MM.1S (cell line): ENCODE measurements around the gene ATP2B2.

Source experiments
- DNase-seq: peaks from one replicate; pipeline ENCODE4 v3.0.0-alpha.2; 2015
- H2AFZ ChIP-seq: fragments of 300-600 bp; sonication (generic); 2 replicates; pipeline ENCODE4 v1.6.0; 2016; ENCODE audit warnings: antibody characterized with exemption, low read length
- H3F3A ChIP-seq: fragments of 300-600 bp; sonication (generic); 2 replicates; pipeline ENCODE4 v1.6.1; 2016; ENCODE audit warnings: mild to moderate bottlenecking, antibody characterized with exemption, low read length, moderate library complexity, mixed read lengths; ENCODE audit not compliant: insufficient read depth
- H3K27ac ChIP-seq: fragments of 300-600 bp; sonication (generic); 2 replicates; pipeline ENCODE4 v1.5.1; 2016; ENCODE audit warnings: mild to moderate bottlenecking, low read length
- H3K27me3 ChIP-seq: fragments of 300-600 bp; sonication (generic); replicated peaks from 2 replicates; pipeline ENCODE4 v1.6.0; 2016; ENCODE audit warnings: low read length; ENCODE audit not compliant: insufficient read depth
- H3K36me3 ChIP-seq: fragments of 300-600 bp; sonication (generic); replicated peaks from 2 replicates; pipeline ENCODE4 v1.6.1; 2016; ENCODE audit warnings: mild to moderate bottlenecking, low read length, mixed read lengths; ENCODE audit not compliant: insufficient read depth
- H3K4me1 ChIP-seq: fragments of 300-600 bp; sonication (generic); 2 replicates; pipeline ENCODE4 v1.6.1; 2016; ENCODE audit warnings: low read length, mixed read lengths
- H3K4me2 ChIP-seq: fragments of 300-600 bp; sonication (generic); 2 replicates; pipeline ENCODE4 v1.6.0; 2016; ENCODE audit warnings: low read depth, low read length
- H3K4me3 ChIP-seq: fragments of 300-600 bp; sonication (generic); 2 replicates; pipeline ENCODE4 v1.5.1; 2016; ENCODE audit warnings: low read length, mixed read lengths
- H3K79me2 ChIP-seq: fragments of 300-600 bp; sonication (generic); 2 replicates; pipeline ENCODE4 v1.6.1; 2016; ENCODE audit warnings: mixed run types, low read length, mixed read lengths
- H3K9ac ChIP-seq: fragments of 300-600 bp; sonication (generic); 2 replicates; pipeline ENCODE4 v1.6.1; 2016; ENCODE audit warnings: low read length, mixed read lengths
- H3K9me2 ChIP-seq: fragments of 300-600 bp; sonication (generic); replicated peaks from 2 replicates; pipeline ENCODE4 v1.6.1; 2016; ENCODE audit warnings: mild to moderate bottlenecking, low read length, mixed read lengths; ENCODE audit not compliant: insufficient read depth
- H3K9me3 ChIP-seq: fragments of 300-600 bp; sonication (generic); replicated peaks from 2 replicates; pipeline ENCODE4 v1.6.1; 2016; ENCODE audit warnings: mild to moderate bottlenecking, low read length, mixed read lengths; ENCODE audit not compliant: insufficient read depth
- H4K20me1 ChIP-seq: fragments of 300-600 bp; sonication (generic); 2 replicates; pipeline ENCODE4 v1.6.1; 2016; ENCODE audit warnings: mild to moderate bottlenecking, low read length, moderate library complexity, mixed read lengths; ENCODE audit not compliant: insufficient read depth
- CTCF ChIP-seq: fragments of 300-600 bp; sonication (generic); IDR thresholded peaks from 2 replicates; pipeline ENCODE4 v1.5.1; 2016; ENCODE audit warnings: antibody characterized with exemption, low read length, mixed read lengths
- EZH2 ChIP-seq: fragments of 300-600 bp; sonication (generic); optimal IDR thresholded peaks from 2 replicates; pipeline ENCODE3; 2017; ENCODE audit warnings: low read depth, mild to moderate bottlenecking, antibody characterized with exemption, low read length, mixed read lengths
- EZH2phosphoT487 ChIP-seq: fragments of 300-600 bp; sonication (generic); IDR thresholded peaks from 2 replicates; pipeline ENCODE4 v1.6.1; 2018; ENCODE audit warnings: antibody characterized with exemption, low read length

Gene ATP2B2

GRCh38 chr3:10435850-10436249 lies 69.5 kb downstream of the ATP2B2 start:
- Histone ChIP-seq H2AFZ (no peak overlapping the region), H3K9me2 (no peaks in the 10 kb centered on the region), H3K79me2 (no peaks in the 10 kb centered on the region), H3K36me3 (no peaks in the 10 kb centered on the region), H3F3A (no peaks in the 10 kb centered on the region), H4K20me1 (no peaks in the 10 kb centered on the region), H3K27ac (no peak overlapping the region), H3K4me1 (no peaks in the 10 kb centered on the region), H3K4me2 (no peak overlapping the region), H3K27me3 (no peaks in the 10 kb centered on the region), H3K9me3 (no peaks in the 10 kb centered on the region), H3K9ac (no peak overlapping the region), H3K4me3 (no peak overlapping the region)
- TF ChIP-seq CTCF: no peak
- no peak for TF ChIP-seq EZH2phosphoT487
- no peak for TF ChIP-seq EZH2
- no peak for DNase-seq

DNA sequence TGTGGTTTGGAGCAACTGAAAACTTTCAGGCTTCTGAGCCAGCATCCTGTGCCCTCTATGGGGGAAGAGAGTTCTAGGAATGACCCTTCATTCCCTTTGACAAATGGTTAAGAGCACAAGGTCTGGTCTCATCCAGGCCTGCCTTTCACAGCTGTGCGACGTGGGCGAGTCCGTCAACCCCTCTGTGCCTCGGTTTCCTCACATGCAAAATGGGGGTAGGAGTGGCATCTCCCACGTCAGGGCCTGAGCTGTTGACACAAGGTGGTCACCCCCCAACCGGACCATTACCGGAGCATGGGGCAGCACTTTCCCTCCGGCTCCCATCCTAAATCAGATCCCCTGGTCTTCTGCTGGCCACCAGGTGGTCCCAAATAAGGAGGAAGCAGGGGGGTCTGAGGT lies 70.4 kb downstream of the ATP2B2 start:
- H3K9ac ChIP-seq: no peak overlapping the region
- no peaks in the 10 kb centered on the region for H3K27me3 ChIP-seq
- no peak overlapping the region for H3K4me2 ChIP-seq
- H3K36me3 ChIP-seq: no peaks in the 10 kb centered on the region
- no peaks in the 10 kb centered on the region for H3K9me3 ChIP-seq
- no peak overlapping the region for H2AFZ ChIP-seq
- no peaks in the 10 kb centered on the region for H3F3A ChIP-seq
- no peaks in the 10 kb centered on the region for H3K4me1 ChIP-seq
- H3K9me2 ChIP-seq: no peaks in the 10 kb centered on the region
- H3K79me2 ChIP-seq: no peaks in the 10 kb centered on the region
- no peak for TF ChIP-seq EZH2phosphoT487
- DNase-seq: no peak
- H3K4me3 ChIP-seq: no peak overlapping the region
- no peak overlapping the region for H3K27ac ChIP-seq
- no peaks in the 10 kb centered on the region for H4K20me1 ChIP-seq

- DNase-seq: no peak
- Histone ChIP-seq H3K9me2 (no peaks in the 10 kb centered on the region), H3K9me3 (no peaks in the 10 kb centered on the region), H3K9ac (no peak overlapping the region), H3K4me3 (no peak overlapping the region), H3K27me3 (no peaks in the 10 kb centered on the region), H3K79me2 (no peaks in the 10 kb centered on the region), H2AFZ (no peak overlapping the region), H3F3A (no peaks in the 10 kb centered on the region), H3K27ac (no peak overlapping the region), H4K20me1 (no peaks in the 10 kb centered on the region), H3K4me2 (no peak overlapping the region), H3K4me1 (no peaks in the 10 kb centered on the region), H3K36me3 (no peaks in the 10 kb centered on the region)
- TF ChIP-seq EZH2 (no peak), EZH2phosphoT487 (no peak), CTCF (no peak)
Measured at GRCh38 chr3:10434144-10434937, 71.0 kb downstream of the ATP2B2 start.

DNA sequence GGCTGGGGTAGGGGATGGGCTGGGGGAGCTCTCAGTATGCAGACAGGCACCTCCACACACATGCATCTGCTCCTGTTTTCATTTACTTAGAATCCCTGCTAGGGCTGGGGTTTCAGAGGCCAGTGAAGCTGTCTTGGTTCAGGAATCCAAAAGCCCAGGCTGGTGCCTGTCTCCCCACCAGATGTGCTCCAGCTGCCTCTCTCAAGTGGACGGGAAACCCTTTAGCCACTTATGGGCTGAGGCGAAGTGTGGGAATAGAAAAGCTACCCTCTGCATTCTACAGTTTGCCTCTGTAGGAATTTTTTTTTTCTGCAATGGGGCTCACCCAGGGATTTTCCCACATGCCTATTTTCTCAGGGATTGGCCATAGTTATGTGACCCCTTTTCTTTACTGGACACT lies 72.5 kb downstream of the ATP2B2 start:
- TF ChIP-seq EZH2: no peak
- TF ChIP-seq EZH2phosphoT487: no peak
- TF ChIP-seq CTCF: no peak
- no peak for DNase-seq
- H3K79me2 ChIP-seq: no peaks in the 10 kb centered on the region
- H3K9me2 ChIP-seq: no peaks in the 10 kb centered on the region
- no peak overlapping the region for H3K27ac ChIP-seq
- no peak overlapping the region for H3K9ac ChIP-seq
- no peak overlapping the region for H3K4me3 ChIP-seq
- H2AFZ ChIP-seq: no peak overlapping the region
- H4K20me1 ChIP-seq: no peaks in the 10 kb centered on the region
- H3F3A ChIP-seq: no peaks in the 10 kb centered on the region
- H3K9me3 ChIP-seq: no peaks in the 10 kb centered on the region
- H3K27me3 ChIP-seq: no peaks in the 10 kb centered on the region
- H3K36me3 ChIP-seq: no peaks in the 10 kb centered on the region
- H3K4me1 ChIP-seq: no peaks in the 10 kb centered on the region
- no peak overlapping the region for H3K4me2 ChIP-seq
